Measurements from ENCODE around the gene POLR2C. TPM values are rescaled to one million over a fixed set of nuclear protein-coding genes. Genes with fewer than 3 reads are reported as not detected.

Gene POLR2C
- total and polyA plus RNA-seq, 10 of the 15 experiments (the other 5 are each of a cell fraction or from before 2014, with no cell fraction given) = 26.9 to 93.0 (median 57.8) TPM

GRCh38 chr16:57432989-57433388, 29.5 kb upstream of the POLR2C start:
- no peak for TF ChIP-seq POLR2A (IDR thresholded peaks at IDR 0.05; ENCODE audit: low read depth, low read length)
- no peak for TF ChIP-seq ZBED1 (IDR thresholded peaks at IDR 0.05; ENCODE audit: borderline replicate concordance)
- TF ChIP-seq USF1 (IDR thresholded peaks at IDR 0.05; ENCODE audit: borderline replicate concordance, extremely low read length, insufficient read depth, low read depth, low read length) = no peak
- TF ChIP-seq ELK1 (IDR thresholded peaks at IDR 0.05; ENCODE audit: low read depth, low read length) = no peak
- TF ChIP-seq HDAC2 (IDR thresholded peaks at IDR 0.05) = no peak
- TF ChIP-seq RAD21 (IDR thresholded peaks at IDR 0.05; ENCODE audit: insufficient read depth, low read depth, low read length) = no peak
- no peak for TF ChIP-seq ZNF622 (IDR thresholded peaks at IDR 0.05)
- TF ChIP-seq KLF5 (IDR thresholded peaks at IDR 0.05; ENCODE audit: partially characterized antibody) = no peak
- TF ChIP-seq SUPT20H (IDR thresholded peaks at IDR 0.05; ENCODE audit: borderline replicate concordance, control insufficient read depth, low read depth, low read length) = no peak
- TF ChIP-seq ZNF384 (IDR thresholded peaks at IDR 0.05; ENCODE audit: borderline replicate concordance, low read depth, low read length) = no peak
- no peak for TF ChIP-seq FOXM1 (IDR thresholded peaks at IDR 0.05; ENCODE audit: low read depth, low read length)
- FAIRE-seq = no peak
- ChIA-PET CTCF (interaction anchor here (0.9 to 1.7 kb wide), 5 partner anchors 11 to 88 kb away, joined by 3 to 11 read pairs (median 4); partner anchors contain the start of genes CIAPIN1 and COQ9), SMC1A (ENCODE audit: uncharacterized antibody, unreplicated experiment) (interaction anchor here (0.7 to 1.4 kb wide), 2 partner anchors 9 to 14 kb away, joined by 3 to 4 read pairs; no protein-coding TSS in a partner anchor), RAD21 (ENCODE audit: unreplicated experiment) (no interaction called here), POLR2A (no interaction called here)
- Histone ChIP-seq H3K27ac (ENCODE audit: control insufficient read depth, insufficient read depth) (no peak overlapping the region), H3K9me3 (replicated peaks; ENCODE audit: control insufficient read depth, insufficient read depth, low read length) (no peaks in the 10 kb centered on the region), H3K27me3 (replicated peaks in 1 of 2; ENCODE audit: control insufficient read depth in 2 of 2, insufficient read depth in 2 of 2, low read length in 1 of 2) (no peaks in the 10 kb centered on the region), H3K36me3 (ENCODE audit: control insufficient read depth in 2 of 2, insufficient read depth in 2 of 2, low read length in 1 of 2) (peaks cover 17 to 32% of the 10 kb centered on the region in 2 experiments), H3K9ac (ENCODE audit: control insufficient read depth, insufficient read depth, low read length) (no peak overlapping the region), H2AFZ (ENCODE audit: control insufficient read depth, low read depth, low read length) (no peak overlapping the region), H3K79me2 (ENCODE audit: control insufficient read depth, insufficient read depth, low read length) (no peaks in the 10 kb centered on the region), H3K4me2 (ENCODE audit: control insufficient read depth, insufficient read depth) (no peak overlapping the region), H3K4me1 (ENCODE audit: control insufficient read depth, insufficient read depth, low read length) (no peaks in the 10 kb centered on the region), H3K4me3 (no peak overlapping the region), H4K20me1 (ENCODE audit: control insufficient read depth, insufficient read depth) (no peaks in the 10 kb centered on the region)
- intact Hi-C loops (cut with micrococcal nuclease; ENCODE audit: unreplicated experiment) (no loop called here), in situ Hi-C loops (cut with MboI) (no loop called here)
- ATAC-seq = no peak
- 97% methylated on average over 3 of the region's 3 CpGs for WGBS (ENCODE audit: insufficient coverage, insufficient replicate concordance, low lambda C conversion rate, missing lambda C conversion rate)
- no peak for DNase-seq (ENCODE audit: low read depth, low spot score)
- no TSS peak for BruUV-seq (replicated peaks)
